GM10248 (cell line): ENCODE results near the gene PIGH.

Experiments used
- CTCF ChIA-PET: fragments of 300-600 bp; sonication (Branson Sonifier 250); formaldehyde crosslinking; extraction: SDS; loops from one replicate; lab custom pipeline; 2021; ENCODE audit warnings: antibody characterized with exemption; lab: Yijun Ruan, JAX
- POLR2A ChIA-PET: fragments of 350-650 bp; sonication (Branson Sonifier 250); formaldehyde crosslinking; extraction: SDS; loops from one replicate; lab custom pipeline; 2020; ENCODE audit warnings: antibody characterized with exemption; lab: Yijun Ruan, JAX
- DNase-seq: peaks from one replicate; pipeline ENCODE4 v3.0.0; 2012; ENCODE audit errors: extremely low spot score
- TF ChIP-seq, protein P1 (sequence below): IDR thresholded peaks from 2 replicates; pipeline ENCODE4 v1.5.1; 2012; ENCODE audit warnings: mild to moderate bottlenecking, low read depth; ENCODE audit errors: extremely low read depth, missing control alignments, control extremely low read depth

Gene PIGH

DNA sequence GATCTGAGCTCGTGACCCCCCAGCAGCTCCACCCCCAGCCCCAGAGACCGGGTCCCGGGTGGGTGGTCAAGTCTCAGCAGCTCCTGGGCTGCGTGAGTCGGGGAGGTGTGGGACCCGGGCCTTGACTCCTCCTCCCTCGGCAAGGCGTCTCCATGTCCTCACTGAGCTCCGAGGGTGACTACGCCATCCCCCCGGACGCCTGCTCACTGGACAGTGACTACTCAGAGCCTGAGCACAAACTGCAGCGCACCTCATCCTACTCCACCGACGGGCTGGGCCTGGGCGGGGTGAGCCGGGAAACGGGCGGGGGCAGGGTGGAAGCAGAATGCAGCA lies 28.1 kb downstream of the PIGH start:
- TF ChIP-seq, protein P1, sequence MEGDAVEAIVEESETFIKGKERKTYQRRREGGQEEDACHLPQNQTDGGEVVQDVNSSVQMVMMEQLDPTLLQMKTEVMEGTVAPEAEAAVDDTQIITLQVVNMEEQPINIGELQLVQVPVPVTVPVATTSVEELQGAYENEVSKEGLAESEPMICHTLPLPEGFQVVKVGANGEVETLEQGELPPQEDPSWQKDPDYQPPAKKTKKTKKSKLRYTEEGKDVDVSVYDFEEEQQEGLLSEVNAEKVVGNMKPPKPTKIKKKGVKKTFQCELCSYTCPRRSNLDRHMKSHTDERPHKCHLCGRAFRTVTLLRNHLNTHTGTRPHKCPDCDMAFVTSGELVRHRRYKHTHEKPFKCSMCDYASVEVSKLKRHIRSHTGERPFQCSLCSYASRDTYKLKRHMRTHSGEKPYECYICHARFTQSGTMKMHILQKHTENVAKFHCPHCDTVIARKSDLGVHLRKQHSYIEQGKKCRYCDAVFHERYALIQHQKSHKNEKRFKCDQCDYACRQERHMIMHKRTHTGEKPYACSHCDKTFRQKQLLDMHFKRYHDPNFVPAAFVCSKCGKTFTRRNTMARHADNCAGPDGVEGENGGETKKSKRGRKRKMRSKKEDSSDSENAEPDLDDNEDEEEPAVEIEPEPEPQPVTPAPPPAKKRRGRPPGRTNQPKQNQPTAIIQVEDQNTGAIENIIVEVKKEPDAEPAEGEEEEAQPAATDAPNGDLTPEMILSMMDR: no peak
- POLR2A ChIA-PET: interaction anchor here (0.7 kb wide), 1 partner anchor 144 kb away, joined by 3 read pairs; no protein-coding TSS in a partner anchor

DNA sequence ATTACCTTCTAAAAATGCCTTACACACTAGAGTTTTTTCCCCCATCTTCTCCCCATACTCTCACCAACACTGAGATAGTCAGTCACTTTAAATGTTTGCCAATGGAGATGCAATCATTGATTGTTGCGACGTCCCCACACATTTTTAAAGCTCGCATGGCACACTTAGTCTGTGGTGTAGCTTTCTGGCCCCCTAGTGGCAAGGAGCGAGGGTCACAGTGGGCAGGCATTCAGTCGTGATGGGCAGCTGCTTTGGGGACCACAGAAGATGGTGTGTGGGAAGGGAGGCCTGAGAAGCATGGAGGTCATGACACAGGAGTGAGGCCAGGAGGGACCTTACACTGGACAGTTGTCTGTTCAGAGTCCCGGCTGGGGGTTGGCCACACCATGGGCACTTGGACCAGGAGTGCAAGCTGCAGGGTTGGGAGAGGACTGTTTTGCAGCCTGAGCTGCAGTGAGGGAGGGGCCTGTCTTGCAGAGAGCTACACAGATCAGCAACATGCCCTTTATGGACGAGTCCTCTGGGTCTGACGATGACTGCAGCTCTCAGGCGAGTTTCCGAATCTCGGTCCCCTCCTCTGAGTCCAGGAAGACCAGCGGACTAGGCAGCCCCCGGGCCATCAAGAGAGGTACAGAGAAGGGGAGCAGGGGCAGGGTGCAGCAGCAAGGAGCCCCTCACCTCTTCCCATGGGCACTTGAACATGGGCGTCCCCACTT lies 28.6 kb downstream of the PIGH start:
- CTCF ChIA-PET: interaction anchor here (0.6 to 38.5 kb wide), 50 partner anchors 9 to 1327 kb away, joined by 3 to 695 read pairs (median 4); partner anchors contain the start of genes ARG2, PIGH, PLEK2 and PLEKHH1
- POLR2A ChIA-PET: interaction anchor here (0.7 kb wide), 1 partner anchor 143 kb away, joined by 3 read pairs; no protein-coding TSS in a partner anchor
- peak; percentile 81 for DNase-seq
- TF ChIP-seq, protein P1: peak; percentile 97

More for the DNA sequence above, 28.1 kb downstream of the PIGH start:
- CTCF ChIA-PET: interaction anchor here (0.6 to 38.5 kb wide), 38 partner anchors 10 to 1327 kb away, joined by 3 to 695 read pairs (median 5); partner anchors contain the start of genes ARG2, PLEK2 and PLEKHH1
- no peak for DNase-seq

DNA sequence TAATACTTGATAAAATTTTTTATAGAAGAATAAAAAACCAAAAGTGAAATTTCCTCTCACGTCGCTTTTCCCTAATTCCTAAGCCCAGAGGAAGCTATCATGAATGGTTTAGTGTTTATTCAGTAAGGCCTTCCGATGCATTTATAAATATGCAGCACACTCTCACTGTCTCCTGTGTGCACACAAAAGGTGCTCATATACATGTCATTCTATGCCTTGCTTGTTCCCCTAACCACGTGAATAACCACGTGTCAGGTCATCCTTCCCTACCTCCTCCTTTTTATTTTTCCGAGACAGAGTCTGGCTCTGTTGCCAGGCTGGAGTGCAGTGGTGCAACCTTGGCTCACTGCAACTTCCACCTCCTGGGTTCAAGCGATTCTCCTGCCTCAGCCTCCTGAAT lies 29.6 kb downstream of the PIGH start:
- no peak for DNase-seq
- POLR2A ChIA-PET: no interaction called here
- TF ChIP-seq, protein P1: no peak
- CTCF ChIA-PET: interaction anchor here (0.8 to 38.5 kb wide), 32 partner anchors 8 to 1214 kb away, joined by 3 to 695 read pairs (median 6); partner anchors contain the start of genes PIGH, PLEKHH1 and TMEM229B

DNA sequence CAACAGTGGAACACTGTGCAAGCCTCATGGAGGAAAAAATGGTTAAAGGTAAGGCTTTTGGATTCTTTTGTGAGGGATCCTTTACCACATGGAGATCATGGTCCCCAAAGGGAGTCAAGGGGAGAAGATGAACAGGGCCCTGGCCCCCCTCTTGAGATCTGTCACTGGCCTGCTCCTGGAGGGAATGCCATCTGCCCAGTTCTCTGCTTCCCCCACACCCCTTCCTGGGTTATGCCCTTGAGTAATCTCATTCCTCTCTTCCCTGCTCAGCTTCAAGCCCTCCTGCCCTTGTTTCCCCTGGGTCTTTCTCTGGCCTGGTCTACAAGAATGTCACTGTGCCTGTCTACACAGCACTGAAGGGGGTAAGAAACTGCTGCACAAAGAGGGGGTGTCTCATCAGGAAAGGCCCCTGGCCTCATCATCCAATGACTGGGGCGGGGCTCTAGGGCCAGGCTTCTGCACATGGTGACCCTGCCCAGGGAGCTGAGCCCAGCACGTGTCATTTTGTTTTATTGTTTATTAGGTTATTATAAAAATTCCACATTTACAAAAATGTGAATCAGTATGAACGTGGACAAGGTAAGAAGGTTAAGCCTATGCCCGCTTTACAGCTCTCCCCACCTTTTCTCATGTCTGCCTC lies 30.3 kb downstream of the PIGH start:
- POLR2A ChIA-PET: no interaction called here
- DNase-seq: no peak
- CTCF ChIA-PET: interaction anchor here (1.0 to 38.5 kb wide), 12 partner anchors 8 to 1210 kb away, joined by 3 to 695 read pairs (median 16); partner anchors contain the start of gene TMEM229B
- TF ChIP-seq, protein P1: no peak

DNA sequence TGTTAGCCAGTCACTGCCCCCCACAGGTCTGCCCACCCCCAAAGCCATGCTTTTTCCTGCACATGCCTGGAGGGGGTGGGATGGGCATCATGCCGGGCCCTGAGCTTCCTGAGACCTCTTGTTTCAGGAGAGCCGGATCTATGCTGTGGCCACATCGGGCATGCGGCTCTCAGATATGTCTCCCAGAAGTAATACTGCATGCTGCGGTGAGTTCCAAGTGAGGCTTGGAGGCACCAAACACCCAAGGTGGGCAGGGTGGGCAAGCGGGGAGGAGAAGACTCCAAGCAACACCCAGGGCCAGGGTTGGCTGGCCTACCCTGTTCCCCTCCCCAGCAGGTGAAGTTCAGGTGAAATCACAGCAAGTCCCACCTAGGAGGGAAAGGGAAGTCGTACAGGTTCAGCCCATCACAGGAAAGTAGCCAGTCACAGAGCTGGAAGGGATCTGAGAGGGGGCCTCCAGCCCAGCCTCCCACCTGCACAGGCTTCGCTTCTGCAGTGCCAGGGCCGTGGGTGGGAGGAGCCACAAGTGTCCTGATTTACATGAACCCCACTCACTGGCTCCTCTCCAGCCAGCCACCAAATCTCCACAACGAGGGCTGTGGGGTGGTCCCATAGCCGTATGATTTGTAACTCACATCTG lies 30.9 kb downstream of the PIGH start:
- POLR2A ChIA-PET: no interaction called here
- no peak for DNase-seq
- TF ChIP-seq, protein P1: no peak
- CTCF ChIA-PET: interaction anchor here (1.6 to 38.5 kb wide), 5 partner anchors 11 to 140 kb away, joined by 3 to 695 read pairs (median 40); partner anchors contain the start of gene TMEM229B

DNA sequence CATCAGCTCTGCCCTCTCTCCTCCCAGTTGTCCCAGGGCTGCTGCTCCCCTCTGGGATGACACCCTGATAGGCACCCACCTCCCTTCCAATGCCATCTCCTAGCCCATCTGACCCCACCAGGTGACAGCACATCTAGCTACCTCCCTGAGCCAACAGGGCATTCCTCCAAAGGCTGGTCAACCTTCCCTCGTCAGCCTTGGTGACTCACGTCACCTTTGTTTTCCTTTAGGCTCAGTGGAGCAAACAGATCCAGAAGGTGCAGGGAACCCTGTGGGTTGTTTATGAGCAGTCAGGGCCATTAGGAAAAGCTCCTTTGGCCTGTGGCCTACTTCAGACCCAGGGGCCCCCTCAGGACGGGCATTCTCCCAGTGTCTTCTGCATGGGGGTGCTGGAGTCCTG lies 32.4 kb downstream of the PIGH start:
- TF ChIP-seq, protein P1: no peak
- POLR2A ChIA-PET: no interaction called here
- DNase-seq: no peak
- CTCF ChIA-PET: interaction anchor here (1.0 to 38.5 kb wide), 5 partner anchors 11 to 139 kb away, joined by 3 to 695 read pairs (median 10); no protein-coding TSS in a partner anchor
